Head of caudate nucleus (tissue), 42 donors: ENCODE measurements around the gene SUOX.

Experiments
- DNase-seq, 42 donors: peaks; one replicate each; pipeline versions ENCODE4 v3.0.0 to v3.0.0-alpha.2; 2020 to 2021; ENCODE audit warnings: mixed read lengths in 7 of 42
- intact Hi-C: fragments of 100-400 bp; cut with DNase I; formaldehyde crosslinking; loops from one replicate; pipeline ENCODE4 v1.15.0; 2022

Gene SUOX

DNA sequence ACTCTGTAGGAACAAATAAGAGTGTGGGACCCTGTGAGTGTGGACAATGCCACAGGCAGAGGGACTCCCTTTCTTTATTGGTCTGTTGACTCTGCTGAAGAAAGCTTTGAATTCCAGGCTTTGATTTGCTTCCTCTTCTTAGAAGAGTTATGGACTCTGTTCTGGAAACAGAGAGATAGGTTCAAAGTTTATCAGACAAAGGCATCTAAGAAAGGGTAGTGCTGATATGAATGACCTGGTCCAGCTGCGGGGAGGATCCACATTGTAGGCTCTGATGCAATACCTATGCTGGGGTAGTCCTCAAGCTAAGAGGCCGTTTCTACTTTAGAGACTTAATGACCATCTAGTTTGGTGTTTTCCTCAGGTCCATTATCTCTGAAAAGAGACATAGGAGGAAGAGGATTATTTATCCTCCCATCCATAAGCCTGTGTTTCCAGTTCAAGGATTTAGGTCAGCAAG lies 13.1 kb downstream of the SUOX start:
- intact Hi-C loops: no loop called here
- DNase-seq: no peak

DNA sequence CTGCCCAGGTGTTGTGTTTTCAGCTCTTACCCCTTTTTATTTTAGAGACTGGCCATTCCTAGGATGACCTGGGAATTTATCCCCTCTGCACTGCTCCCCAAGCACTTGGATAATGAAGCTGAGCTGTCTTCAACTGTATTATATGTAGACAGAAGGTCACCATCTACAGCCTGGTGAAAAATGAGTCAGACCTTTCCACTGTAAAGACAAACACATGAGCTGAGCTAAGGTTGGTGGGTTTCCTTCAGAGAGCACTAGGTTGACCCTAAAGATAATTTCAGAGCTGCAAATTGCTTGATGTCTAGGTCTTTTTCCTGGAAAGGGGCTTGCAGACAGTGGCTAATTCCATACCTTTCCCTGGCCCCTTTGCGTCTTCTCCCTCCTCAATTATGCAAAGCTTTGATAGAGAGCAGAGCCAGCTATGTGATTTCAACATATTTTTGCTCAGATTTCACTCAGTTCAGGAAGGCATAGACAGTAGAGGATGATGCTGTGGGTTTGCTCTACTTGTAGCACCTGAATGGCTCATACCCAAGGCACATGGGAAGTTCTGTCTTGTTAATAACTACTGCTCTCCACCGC lies 14.5 kb downstream of the SUOX start:
- DNase-seq: no peak
- intact Hi-C loops: no loop called here

DNA sequence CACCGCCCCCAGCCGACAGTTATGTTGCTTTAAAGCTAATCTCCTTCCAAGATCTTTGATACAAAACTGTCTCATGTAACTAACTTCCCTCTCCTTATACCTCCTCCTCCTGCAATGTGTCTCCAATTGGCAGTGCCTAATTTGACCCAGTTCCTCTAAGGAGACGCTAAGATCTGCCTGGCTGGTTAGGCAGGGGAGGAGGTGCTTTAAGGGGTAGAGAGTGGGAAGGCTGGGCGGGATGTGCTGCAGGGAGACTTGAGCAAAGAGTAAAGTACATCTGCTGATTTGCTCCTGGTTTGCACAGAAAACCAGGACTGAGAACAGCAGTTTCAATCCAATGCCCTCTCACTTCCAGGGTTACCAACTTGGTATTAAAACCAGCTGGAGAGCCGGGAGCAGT lies 16.4 kb downstream of the SUOX start:
- intact Hi-C loops: no loop called here
- peak in 39 of 42 donors; percentile 20 to 94 (median 72) for DNase-seq

DNA sequence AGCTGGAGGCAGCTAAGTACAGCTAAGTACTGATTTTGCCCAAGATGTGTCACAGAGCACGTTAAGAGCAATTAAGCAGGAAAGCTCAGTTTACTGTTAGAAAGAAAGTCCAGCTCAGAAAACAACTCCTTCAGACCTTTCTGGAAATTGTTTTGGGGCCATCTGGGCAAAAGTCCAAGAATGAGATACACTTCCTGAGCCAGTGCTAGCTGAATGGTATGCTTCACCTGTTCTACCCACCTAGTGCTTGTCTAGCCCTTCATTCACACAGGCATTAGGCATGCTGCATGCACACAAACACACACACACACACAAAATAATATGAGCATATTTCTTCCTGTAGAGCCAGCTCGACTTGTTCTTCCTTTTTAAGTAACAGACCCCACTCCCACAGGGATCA lies 17.1 kb downstream of the SUOX start:
- DNase-seq: no peak

DNA sequence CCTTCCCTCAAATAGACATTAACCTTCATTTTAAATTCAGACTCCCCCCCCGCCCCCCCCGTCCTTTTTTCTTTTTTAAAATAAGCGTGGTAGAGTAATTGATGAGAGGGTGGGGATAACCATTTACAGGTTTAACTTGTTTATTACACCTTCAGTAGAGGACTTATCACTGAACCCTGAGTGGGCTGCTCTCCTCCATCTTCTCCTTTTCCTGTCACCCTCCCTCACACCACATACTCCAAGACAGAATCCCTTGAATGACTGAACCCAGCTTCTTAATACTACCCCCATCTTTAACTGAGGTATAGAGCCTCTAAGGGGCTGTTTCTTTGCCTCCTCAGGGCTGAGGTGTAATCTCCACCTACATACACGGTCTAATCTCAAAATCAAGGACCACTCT lies 20.1 kb downstream of the SUOX start:
- DNase-seq: peak in 7 of 42 donors; percentile 11 to 77 (median 47)
- intact Hi-C loops: no loop called here

More for the DNA sequence above, 17.1 kb downstream of the SUOX start:
- intact Hi-C loops: no loop called here

DNA sequence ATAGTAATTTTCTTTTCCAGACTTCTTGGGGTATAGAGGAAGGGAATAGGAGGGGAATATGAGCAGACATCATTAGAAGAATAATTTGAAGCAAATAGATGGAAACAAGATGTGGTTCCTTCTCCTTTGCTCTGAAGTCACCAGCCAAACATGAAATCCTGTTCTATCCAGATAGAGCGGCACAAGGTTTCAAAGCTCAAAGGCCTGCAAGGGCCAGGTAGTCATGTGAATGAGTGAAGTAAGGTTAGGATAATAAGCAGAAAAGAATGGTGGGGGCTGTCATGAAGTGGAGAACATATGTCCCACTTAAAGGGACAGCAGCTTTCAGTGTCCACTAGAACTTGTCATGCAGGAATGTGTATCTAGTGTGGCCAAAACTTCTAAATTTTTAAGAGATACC lies 21.3 kb downstream of the SUOX start:
- intact Hi-C loops: no loop called here
- DNase-seq: no peak

DNA sequence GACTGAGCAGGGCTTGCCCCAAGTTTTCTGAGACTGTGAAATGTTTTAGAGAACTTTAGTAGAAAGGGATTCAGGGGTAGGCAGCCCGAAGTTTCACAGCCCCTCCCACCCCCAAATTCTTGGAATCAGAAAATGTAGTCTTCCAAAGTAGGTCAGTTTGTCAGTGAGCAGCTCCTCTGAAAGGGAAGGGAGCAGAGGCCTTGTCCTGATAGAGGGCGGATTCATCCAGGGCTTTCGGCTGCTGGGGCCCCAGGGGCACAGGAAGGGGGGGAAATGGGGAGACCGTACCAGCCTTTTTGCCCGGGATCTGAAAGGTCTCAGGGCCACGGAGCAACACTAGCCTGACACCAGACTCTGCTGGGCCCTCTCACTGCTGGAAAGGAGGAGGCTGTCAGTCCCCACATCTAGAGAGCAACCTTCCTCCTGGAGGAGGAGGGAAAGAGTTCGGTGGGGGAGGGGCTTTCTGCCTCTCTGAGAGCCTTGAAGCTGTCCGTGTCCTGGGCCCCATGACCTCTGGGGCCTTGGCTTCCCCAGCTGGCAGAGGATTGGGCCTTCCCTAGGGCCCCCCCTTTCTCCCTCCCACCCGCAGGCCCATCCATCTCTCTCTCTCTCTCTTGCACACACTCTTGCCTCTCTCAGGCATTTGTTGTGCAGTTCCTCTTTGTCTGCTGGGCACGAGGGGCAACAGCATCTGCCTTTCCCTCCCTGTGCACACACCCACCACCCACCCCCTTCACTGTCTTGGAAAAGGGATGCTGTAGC lies 23.5 kb downstream of the SUOX start, which contains the start of gene IKZF4:
Gene IKZF4, plus strand, starts transcription at position 621 of the 762 bp plus-strand sequence. CDS start 451 bp downstream, outside the sequence.
- DNase-seq: peak in 26 of 42 donors; percentile 8 to 69 (median 34)
- intact Hi-C loops: no loop called here

DNA sequence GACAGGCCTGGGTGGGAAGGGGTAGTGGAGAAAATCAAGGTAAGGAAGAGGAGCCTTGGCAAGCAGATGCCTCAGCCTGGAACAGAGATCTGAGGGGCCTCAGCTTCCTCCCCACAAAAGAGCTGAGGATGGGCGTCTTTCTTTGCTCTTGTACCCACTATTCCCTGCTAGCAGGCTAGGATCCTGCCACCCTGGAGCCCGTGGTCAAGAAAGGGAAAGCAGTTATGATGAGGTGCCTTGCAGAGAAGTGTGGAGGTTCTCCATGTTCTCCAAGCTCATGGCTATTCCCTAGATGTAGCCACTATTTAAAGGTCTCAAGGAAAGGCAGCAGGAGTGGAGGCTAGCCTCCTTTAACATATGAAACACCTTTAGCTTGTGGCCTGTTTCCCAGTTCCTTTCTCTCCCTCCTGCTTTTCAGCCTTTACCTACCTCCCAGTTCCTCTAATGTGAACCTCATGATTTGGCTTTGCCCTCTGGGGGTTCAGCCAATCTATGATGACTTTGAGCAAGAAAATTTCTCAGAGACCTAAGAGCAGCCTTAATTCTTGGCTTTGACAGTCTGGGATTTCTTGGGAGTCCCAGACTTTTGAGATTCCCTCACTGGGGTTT lies 24.9 kb downstream of the SUOX start:
- DNase-seq: no peak
- intact Hi-C loops: no loop called here

DNA sequence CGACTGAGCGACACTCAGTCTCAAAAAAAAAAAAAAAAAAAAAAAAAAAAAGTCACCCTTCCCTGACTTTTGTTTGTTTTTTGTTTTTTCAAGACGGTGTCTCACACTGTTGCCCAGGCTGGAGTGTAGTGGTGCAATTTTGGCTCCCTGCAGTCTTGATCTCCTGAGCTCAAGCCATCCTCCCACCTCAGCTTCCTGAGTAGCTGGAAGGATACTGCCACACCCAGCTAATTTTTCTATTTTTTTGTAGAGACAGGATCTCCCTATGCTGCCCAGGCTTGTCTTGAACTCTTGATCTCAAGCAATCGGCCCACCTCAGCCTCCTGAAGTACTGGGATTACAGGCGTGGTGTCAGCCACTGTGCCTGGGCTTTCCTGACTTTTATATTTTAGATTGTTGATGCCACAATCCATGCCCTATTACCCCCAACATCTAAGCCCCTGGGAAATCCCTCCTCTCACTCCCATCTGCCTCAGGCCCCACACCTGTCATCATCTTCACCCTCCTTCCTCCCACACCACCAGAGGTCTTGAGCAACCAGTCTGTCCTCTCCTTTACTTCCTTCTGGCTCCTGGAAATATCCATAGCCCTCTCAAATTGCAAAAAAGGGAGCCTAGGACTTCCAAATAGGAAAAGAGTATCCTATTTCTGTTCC lies 31.6 kb downstream of the SUOX start:
- DNase-seq: no peak
- intact Hi-C loops: no loop called here

DNA sequence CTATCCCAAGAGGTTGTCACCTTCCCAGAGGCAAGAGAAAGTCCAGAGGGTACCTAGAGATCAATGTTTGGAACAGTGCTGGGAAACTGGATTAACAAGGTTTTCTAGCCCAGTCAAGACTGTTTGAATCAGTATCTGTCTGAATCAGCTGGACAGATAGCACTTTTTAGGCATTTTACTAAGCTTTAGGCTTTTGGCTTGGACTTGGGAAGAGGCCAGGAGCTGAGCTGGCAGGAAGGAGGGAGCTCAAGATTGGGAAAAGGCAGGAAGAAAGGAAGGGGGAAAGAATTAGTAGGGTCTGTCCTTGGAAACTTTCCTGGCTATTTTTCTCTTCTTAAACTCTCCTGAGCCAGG lies 32.1 kb downstream of the SUOX start:
- no peak for DNase-seq
- intact Hi-C loops: no loop called here

DNA sequence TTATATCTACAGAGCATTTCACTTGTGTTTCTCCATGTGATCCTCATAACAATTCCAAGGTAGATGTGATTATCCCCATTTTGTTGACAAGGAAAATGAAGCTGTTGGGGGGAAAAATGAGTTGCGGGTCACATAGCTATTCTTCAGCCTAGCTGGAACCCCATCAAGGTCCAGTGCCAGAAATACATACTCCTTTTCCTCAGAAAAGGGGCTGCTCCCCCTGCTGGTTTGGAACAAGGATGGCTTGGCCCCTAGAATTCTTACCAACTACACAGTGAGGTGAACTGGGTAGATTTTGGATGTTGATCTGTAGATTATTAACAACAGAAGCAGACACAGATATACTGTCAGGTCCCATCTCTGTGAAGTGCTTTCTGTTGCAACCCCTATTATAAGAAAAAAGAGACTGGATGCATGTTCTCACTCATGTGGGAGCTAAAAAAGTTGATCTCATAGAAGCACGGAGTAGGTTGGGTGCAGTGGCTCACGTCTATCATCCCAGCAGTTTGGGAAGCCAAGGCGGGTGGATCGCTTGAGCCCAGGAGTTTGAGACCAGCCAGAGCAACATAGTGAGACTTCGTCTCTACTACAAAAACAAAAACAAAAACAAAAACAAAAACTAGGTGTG lies 32.7 kb downstream of the SUOX start:
- peak in 36 of 42 donors; percentile 15 to 73 (median 46) for DNase-seq
- intact Hi-C loops: no loop called here

DNA sequence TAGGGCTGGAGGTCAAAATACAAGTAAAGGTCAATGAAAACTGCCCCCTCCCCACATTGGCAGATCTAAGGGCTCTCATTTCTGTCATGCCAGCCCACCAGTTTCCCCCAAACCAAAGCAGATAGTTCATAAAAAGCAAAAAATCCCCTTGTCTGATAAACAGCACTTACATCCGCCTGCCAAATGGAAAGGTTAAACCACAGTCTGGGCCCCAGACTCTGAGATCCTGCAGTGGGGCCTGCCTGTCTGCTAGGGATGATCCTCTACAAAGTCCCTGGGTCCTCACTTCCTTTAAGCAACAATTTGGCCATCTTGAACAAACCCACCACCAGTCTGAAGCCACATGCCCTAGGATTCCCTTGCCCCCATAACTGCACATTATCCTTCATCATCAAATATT lies 34.9 kb downstream of the SUOX start:
- intact Hi-C loops: no loop called here

DNA sequence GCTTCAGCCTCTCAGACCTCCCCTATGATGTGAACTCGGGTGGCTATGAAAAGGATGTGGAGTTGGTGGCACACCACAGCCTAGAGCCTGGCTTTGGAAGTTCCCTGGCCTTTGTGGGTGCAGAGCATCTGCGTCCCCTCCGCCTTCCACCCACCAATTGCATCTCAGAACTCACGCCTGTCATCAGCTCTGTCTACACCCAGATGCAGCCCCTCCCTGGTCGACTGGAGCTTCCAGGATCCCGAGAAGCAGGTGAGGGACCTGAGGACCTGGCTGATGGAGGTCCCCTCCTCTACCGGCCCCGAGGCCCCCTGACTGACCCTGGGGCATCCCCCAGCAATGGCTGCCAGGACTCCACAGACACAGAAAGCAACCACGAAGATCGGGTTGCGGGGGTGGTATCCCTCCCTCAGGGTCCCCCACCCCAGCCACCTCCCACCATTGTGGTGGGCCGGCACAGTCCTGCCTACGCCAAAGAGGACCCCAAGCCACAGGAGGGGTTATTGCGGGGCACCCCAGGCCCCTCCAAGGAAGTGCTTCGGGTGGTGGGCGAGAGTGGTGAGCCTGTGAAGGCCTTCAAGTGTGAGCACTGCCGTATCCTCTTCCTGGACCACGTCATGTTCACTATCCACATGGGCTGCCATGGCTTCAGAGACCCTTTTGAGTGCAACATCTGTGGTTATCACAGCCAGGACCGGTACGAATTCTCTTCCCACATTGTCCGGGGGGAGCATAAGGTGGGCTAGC lies 37.7 kb downstream of the SUOX start:
- intact Hi-C loops: no loop called here
- DNase-seq: no peak

More for the DNA sequence above, 34.9 kb downstream of the SUOX start:
- no peak for DNase-seq

DNA sequence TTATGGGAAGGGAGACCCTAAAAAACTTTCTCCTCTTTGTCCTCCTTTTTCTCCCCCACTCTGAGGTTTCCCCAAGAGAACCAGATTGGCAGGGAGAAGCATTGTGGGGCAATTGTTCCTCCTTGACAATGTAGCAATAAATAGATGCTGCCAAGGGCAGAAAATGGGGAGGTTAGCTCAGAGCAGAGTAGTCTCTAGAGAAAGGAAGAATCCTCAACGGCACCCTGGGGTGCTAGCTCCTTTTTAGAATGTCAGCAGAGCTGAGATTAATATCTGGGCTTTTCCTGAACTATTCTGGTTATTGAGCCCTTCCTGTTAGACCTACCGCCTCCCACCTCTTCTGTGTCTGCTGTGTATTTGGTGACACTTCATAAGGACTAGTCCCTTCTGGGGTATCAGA lies 40.1 kb downstream of the SUOX start:
- intact Hi-C loops: no loop called here
- no peak for DNase-seq

DNA sequence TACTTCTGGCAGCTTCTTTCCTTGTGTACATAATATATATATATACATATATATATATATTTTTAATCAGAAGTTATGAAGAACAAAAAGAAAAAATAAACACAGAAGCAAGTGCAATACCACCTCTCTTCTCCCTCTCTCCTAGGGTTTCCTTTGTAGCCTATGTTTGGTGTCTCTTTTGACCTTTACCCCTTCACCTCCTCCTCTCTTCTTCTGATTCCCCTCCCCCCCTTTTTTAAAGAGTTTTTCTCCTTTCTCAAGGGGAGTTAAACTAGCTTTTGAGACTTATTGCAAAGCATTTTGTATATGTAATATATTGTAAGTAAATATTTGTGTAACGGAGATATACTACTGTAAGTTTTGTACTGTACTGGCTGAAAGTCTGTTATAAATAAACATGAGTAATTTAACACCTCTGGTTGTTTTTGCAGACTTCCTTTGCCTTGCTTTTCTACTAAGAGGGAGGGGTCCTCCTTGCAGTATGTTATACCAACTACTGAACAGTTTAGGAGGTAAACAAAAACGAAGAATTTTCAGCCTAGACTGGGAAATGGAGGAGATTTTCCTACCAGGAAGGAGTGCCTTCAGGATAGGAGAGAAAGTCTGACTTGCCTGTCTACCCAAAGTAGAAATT lies 41.1 kb downstream of the SUOX start:
- intact Hi-C loops: no loop called here
- DNase-seq: no peak

DNA sequence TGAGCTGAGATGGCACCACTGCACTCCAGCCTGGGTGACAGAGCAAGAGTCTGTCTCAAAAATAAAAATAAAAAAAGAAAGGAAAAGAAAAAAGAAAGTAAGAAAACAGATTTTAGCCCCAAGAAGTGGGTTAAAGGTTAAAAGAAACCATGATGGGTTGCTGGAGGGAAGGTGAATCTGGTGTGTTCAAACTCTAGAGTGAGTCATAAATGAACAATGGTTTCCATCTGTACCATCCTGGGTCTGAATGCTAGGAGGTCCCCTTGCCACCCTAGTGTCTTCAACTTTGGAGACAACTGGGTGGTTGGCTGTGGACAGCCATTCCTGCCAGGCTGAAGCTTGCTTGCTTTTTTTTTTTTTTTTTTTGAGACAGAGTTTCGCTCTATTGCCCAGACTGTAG lies 43.1 kb downstream of the SUOX start:
- intact Hi-C loops: loop anchor here (5.0 to 10.0 kb wide), 2 partner anchors 43 to 65 kb away; partner anchors contain the start of genes PA2G4 and SUOX
- no peak for DNase-seq

DNA sequence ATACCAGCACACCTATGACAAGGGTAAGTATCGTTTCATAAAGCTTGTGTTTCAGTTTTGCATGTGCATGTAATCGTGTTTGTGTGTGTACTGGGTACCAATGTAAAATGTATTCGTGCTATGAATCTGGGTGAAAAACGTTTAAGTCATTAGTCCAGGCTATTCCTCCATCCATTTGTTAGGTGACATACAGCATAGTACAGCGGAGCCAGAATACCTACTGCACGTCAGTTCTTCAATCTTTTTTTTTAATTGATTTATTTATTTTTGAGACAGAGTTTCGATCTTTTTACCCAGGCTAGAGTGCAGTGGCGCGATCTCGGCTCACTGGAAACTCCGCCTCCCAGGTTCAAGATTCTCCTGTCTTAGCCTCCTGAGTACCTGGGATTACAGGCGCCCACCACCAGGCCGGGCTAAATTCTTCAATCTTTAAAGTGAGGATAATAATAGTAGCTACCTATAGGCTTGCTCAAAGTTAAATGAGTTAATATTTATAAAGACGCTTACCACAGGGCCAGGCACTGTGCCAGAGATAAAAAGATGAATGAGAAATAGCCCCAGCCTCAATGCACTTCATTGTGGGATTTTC lies 44.0 kb downstream of the SUOX start:
- DNase-seq: peak in 17 of 42 donors; percentile 3 to 36 (median 13)
- intact Hi-C loops: loop anchor here (5.0 to 10.0 kb wide), 2 partner anchors 44 to 64 kb away; partner anchors contain the start of genes PA2G4 and SUOX
